HepG2 (cell line): ENCODE results near the gene SYT8. TPM values are rescaled to one million over a fixed set of nuclear protein-coding genes. Genes with fewer than 3 reads are reported as not detected.
A peak's percentile ranks its signal among the peaks of the same experiment; 100 is the strongest.

Experiments used
- ISL2 ChIP-seq: sonication (generic); formaldehyde crosslinking; IDR thresholded peaks from 2 replicates; pipeline ENCODE4 v1.5.0; 2020; ENCODE audit warnings: missing genetic modification reagents
- KAT7 ChIP-seq: IDR thresholded peaks from 2 replicates; pipeline ENCODE4 v1.6.1; 2018; ENCODE audit warnings: borderline replicate concordance, missing compliant biosample characterization
- MED13 ChIP-seq: sonication (generic); formaldehyde crosslinking; IDR thresholded peaks from 2 replicates; pipeline ENCODE4 v1.5.0; 2020; ENCODE audit warnings: missing genetic modification reagents
- NAIF1 ChIP-seq: sonication (generic); formaldehyde crosslinking; IDR thresholded peaks from 2 replicates; pipeline ENCODE4 v1.5.0; 2020; ENCODE audit warnings: mild to moderate bottlenecking, missing genetic modification reagents, borderline replicate concordance
- NFATC3 ChIP-seq: sonication (generic); formaldehyde crosslinking; IDR thresholded peaks from 2 replicates; pipeline ENCODE4 v1.5.1; 2020; ENCODE audit warnings: mild to moderate bottlenecking, missing genetic modification reagents
- SMARCE1 ChIP-seq: fragments of 450-650 bp; IDR thresholded peaks from 2 replicates; pipeline ENCODE4 v1.6.1; 2017; ENCODE audit warnings: borderline replicate concordance
- SMC3 ChIP-seq: IDR thresholded peaks from 2 replicates; pipeline ENCODE4 v1.6.1; 2011; ENCODE audit warnings: low read length, improper control_type of control experiment
- STAG1 ChIP-seq: sonication (generic); formaldehyde crosslinking; IDR thresholded peaks from 2 replicates; pipeline ENCODE4 v1.4.0; 2020; ENCODE audit warnings: missing genetic modification reagents
- TEAD3 ChIP-seq: optimal IDR thresholded peaks from 2 replicates; pipeline ENCODE3; 2016; ENCODE audit warnings: borderline replicate concordance
- ZMYM4 ChIP-seq: sonication (generic); formaldehyde crosslinking; IDR thresholded peaks from 2 replicates; pipeline ENCODE4 v1.8.1; 2023; ENCODE audit warnings: mild to moderate bottlenecking, missing genetic modification reagents
- ZNF232 ChIP-seq: sonication (generic); formaldehyde crosslinking; IDR thresholded peaks from 2 replicates; pipeline ENCODE4 v1.4.0; 2020; ENCODE audit warnings: missing genetic modification reagents, borderline replicate concordance
- ZNF451 ChIP-seq: sonication (generic); formaldehyde crosslinking; IDR thresholded peaks from 2 replicates; pipeline ENCODE4 v1.5.0; 2020; ENCODE audit warnings: mild to moderate bottlenecking, missing genetic modification reagents
- ZNF616 ChIP-seq: sonication (generic); formaldehyde crosslinking; IDR thresholded peaks from 2 replicates; pipeline ENCODE4 v1.5.0; 2020; ENCODE audit warnings: low read depth, mild to moderate bottlenecking, missing genetic modification reagents
- polyA plus RNA-seq, 8 experiments: library from polyadenylated mRNA; depleted of rRNA in 3 of 8; stranded (reverse) in 7 of 8; unstranded in 1 of 8; fragments of >200 nt; fragmentation: Illumina TruSeq in 4 of 8; extraction: Trizol in 4 of 8; gene quantifications; 2 replicates each; pipeline versions ENCODE4 v1.2.1 to v1.2.3, GENCODE V29; 2011 to 2016; ENCODE audit warnings: low read depth in 4 of 8, missing spikeins in 1 of 8, mixed read lengths in 1 of 8; ENCODE audit not compliant: insufficient read depth in 1 of 8
- total RNA-seq, 5 experiments: library from RNA; depleted of rRNA; stranded (reverse); fragments of >200 nt; fragmentation: Illumina TruSeq; extraction: Trizol; gene quantifications; 2 replicates each; pipeline ENCODE4 v1.2.3, GENCODE V29; 2016; ENCODE audit warnings: low read depth in 1 of 5
- TF ChIP-seq, protein P1 (sequence below): sonication (generic); formaldehyde crosslinking; IDR thresholded peaks from 2 replicates; pipeline ENCODE4 v1.8.1; 2022; ENCODE audit warnings: mild to moderate bottlenecking, missing genetic modification reagents
- TF ChIP-seq, protein P2 (sequence below): sonication (generic); formaldehyde crosslinking; conservative IDR thresholded peaks from 2 replicates; pipeline ENCODE4 v1.8.0; 2022; ENCODE audit warnings: mild to moderate bottlenecking, moderate library complexity, missing genetic modification reagents
- TF ChIP-seq, protein P3 (sequence below): sonication (generic); formaldehyde crosslinking; IDR thresholded peaks from 2 replicates; pipeline ENCODE4 v1.9.0; 2021; ENCODE audit warnings: mild to moderate bottlenecking, missing genetic modification reagents
- TF ChIP-seq, protein P4 (sequence below): sonication (generic); formaldehyde crosslinking; IDR thresholded peaks from 2 replicates; pipeline ENCODE4 v1.4.0; 2020; ENCODE audit warnings: missing genetic modification reagents

The SYT8 gene
- total and polyA plus RNA-seq, 2 of the 13 experiments (the other 11 are each of a cell fraction or from before 2014, with no cell fraction given) = 0.60 to 2.3 TPM

DNA sequence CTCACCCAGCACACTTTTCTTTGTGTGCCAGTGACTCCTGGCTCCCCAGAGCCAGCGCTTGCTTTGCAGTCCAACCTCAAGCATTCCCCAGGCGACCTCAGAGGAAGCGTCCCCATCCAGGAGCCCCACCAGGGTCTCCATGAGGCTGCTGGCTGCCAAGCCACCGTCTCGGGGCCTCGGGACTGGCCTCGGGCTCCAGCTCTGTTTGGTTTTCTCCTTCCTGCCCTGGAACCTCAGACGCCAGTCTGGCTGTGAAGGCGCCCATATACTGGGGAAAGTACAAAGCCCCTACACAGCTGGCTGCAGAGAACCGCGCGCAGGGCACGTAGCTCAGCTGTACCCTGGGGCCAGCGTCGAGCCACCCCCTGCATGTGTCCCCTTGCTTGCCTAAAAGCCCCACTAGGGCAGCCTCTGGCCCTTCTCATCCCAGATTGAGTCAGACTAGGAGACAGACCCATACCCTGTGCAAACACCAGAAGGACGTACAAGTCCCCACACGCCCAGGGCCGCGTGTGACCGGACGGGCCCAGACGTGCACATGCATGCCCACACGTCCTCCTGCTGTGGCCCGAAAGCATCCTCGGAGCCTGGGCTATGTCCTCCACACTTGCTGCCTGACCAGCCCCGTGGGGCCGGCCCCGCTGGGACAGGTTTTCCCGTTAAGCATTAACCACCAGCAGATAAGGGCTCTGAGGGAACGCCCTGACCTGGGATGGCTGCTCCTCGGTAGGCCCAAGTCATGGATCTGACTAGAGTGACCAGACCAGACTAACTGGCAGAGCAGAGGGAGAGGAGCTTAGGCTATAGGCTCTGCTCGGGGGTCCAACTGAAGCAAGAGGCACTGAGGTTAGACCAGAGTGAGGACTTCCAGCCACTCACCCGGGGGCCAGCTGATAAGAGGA is 4.2 kb upstream of the SYT8 start (continued):
- TF ChIP-seq ZMYM4 (peak; percentile 60), KAT7 (0 out of 2 replicates have a peak, but pooled peaks have one; percentile 73), SMARCE1 (no peak), NAIF1 (CRISPR knock-in tag) (no peak; the same call in 1 of the 2 replicates), NFATC3 (no peak), ISL2 (0 out of 2 replicates have a peak, but pooled peaks have one; percentile 31), MED13 (CRISPR knock-in tag) (no peak), TEAD3 (CRISPR knock-in tag) (peak; percentile 58), STAG1 (CRISPR knock-in tag) (no peak; the same call in 1 of the 2 replicates), ZNF616 (CRISPR knock-in tag) (peak; percentile 87; the same call in 1 of the 2 replicates), ZNF232 (CRISPR knock-in tag) (peak; percentile 73; the same call in 1 of the 2 replicates), SMC3 (no peak), ZNF451 (CRISPR knock-in tag) (0 out of 2 replicates have a peak, but pooled peaks have one; percentile 66)
- TF ChIP-seq, protein P1, sequence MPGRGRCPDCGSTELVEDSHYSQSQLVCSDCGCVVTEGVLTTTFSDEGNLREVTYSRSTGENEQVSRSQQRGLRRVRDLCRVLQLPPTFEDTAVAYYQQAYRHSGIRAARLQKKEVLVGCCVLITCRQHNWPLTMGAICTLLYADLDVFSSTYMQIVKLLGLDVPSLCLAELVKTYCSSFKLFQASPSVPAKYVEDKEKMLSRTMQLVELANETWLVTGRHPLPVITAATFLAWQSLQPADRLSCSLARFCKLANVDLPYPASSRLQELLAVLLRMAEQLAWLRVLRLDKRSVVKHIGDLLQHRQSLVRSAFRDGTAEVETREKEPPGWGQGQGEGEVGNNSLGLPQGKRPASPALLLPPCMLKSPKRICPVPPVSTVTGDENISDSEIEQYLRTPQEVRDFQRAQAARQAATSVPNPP (CRISPR knock-in tag) = no peak
- TF ChIP-seq, protein P2, sequence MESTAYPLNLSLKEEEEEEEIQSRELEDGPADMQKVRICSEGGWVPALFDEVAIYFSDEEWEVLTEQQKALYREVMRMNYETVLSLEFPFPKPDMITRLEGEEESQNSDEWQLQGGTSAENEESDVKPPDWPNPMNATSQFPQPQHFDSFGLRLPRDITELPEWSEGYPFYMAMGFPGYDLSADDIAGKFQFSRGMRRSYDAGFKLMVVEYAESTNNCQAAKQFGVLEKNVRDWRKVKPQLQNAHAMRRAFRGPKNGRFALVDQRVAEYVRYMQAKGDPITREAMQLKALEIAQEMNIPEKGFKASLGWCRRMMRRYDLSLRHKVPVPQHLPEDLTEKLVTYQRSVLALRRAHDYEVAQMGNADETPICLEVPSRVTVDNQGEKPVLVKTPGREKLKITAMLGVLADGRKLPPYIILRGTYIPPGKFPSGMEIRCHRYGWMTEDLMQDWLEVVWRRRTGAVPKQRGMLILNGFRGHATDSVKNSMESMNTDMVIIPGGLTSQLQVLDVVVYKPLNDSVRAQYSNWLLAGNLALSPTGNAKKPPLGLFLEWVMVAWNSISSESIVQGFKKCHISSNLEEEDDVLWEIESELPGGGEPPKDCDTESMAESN = peak; percentile 79
- TF ChIP-seq, protein P3, sequence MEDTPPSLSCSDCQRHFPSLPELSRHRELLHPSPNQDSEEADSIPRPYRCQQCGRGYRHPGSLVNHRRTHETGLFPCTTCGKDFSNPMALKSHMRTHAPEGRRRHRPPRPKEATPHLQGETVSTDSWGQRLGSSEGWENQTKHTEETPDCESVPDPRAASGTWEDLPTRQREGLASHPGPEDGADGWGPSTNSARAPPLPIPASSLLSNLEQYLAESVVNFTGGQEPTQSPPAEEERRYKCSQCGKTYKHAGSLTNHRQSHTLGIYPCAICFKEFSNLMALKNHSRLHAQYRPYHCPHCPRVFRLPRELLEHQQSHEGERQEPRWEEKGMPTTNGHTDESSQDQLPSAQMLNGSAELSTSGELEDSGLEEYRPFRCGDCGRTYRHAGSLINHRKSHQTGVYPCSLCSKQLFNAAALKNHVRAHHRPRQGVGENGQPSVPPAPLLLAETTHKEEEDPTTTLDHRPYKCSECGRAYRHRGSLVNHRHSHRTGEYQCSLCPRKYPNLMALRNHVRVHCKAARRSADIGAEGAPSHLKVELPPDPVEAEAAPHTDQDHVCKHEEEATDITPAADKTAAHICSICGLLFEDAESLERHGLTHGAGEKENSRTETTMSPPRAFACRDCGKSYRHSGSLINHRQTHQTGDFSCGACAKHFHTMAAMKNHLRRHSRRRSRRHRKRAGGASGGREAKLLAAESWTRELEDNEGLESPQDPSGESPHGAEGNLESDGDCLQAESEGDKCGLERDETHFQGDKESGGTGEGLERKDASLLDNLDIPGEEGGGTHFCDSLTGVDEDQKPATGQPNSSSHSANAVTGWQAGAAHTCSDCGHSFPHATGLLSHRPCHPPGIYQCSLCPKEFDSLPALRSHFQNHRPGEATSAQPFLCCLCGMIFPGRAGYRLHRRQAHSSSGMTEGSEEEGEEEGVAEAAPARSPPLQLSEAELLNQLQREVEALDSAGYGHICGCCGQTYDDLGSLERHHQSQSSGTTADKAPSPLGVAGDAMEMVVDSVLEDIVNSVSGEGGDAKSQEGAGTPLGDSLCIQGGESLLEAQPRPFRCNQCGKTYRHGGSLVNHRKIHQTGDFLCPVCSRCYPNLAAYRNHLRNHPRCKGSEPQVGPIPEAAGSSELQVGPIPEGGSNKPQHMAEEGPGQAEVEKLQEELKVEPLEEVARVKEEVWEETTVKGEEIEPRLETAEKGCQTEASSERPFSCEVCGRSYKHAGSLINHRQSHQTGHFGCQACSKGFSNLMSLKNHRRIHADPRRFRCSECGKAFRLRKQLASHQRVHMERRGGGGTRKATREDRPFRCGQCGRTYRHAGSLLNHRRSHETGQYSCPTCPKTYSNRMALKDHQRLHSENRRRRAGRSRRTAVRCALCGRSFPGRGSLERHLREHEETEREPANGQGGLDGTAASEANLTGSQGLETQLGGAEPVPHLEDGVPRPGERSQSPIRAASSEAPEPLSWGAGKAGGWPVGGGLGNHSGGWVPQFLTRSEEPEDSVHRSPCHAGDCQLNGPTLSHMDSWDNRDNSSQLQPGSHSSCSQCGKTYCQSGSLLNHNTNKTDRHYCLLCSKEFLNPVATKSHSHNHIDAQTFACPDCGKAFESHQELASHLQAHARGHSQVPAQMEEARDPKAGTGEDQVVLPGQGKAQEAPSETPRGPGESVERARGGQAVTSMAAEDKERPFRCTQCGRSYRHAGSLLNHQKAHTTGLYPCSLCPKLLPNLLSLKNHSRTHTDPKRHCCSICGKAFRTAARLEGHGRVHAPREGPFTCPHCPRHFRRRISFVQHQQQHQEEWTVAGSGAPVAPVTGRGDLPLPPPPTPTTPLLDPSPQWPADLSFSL (CRISPR knock-in tag) = peak; percentile 22; the same call in 1 of the 2 replicates
- TF ChIP-seq, protein P4, sequence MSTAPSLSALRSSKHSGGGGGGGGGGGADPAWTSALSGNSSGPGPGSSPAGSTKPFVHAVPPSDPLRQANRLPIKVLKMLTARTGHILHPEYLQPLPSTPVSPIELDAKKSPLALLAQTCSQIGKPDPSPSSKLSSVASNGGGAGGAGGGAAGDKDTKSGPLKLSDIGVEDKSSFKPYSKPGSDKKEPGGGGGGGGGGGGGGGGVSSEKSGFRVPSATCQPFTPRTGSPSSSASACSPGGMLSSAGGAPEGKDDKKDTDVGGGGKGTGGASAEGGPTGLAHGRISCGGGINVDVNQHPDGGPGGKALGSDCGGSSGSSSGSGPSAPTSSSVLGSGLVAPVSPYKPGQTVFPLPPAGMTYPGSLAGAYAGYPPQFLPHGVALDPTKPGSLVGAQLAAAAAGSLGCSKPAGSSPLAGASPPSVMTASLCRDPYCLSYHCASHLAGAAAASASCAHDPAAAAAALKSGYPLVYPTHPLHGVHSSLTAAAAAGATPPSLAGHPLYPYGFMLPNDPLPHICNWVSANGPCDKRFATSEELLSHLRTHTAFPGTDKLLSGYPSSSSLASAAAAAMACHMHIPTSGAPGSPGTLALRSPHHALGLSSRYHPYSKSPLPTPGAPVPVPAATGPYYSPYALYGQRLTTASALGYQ = 0 out of 2 replicates have a peak, but pooled peaks have one; percentile 47
